HepG2 (cell line): ENCODE data around the gene PRSS36. TPM values are rescaled to one million over a fixed set of nuclear protein-coding genes. Genes with fewer than 3 reads are reported as not detected.

Experiments
- ATF2 ChIP-seq: sonication (generic); formaldehyde crosslinking; IDR thresholded peaks from 2 replicates; pipeline ENCODE4 v1.4.0; 2020; ENCODE audit warnings: missing genetic modification reagents
- HMGA1 ChIP-seq: sonication (generic); formaldehyde crosslinking; conservative IDR thresholded peaks from 2 replicates; pipeline ENCODE4 v1.4.0; 2020; ENCODE audit warnings: missing genetic modification reagents
- NR0B2 ChIP-seq: sonication (generic); formaldehyde crosslinking; IDR thresholded peaks from 2 replicates; pipeline ENCODE4 v1.4.0; 2020; ENCODE audit warnings: mild to moderate bottlenecking, missing genetic modification reagents
- NR2F1 ChIP-seq, 2 experiments: fragments of 450-650 bp in 1 of 2; formaldehyde crosslinking in 1 of 2; IDR thresholded peaks; 2 replicates each; pipeline versions ENCODE4 v1.5.0 to v1.6.1; 2016 to 2020; ENCODE audit warnings: mild to moderate bottlenecking in 1 of 2, missing compliant biosample characterization in 1 of 2, missing genetic modification reagents in 1 of 2, moderate library complexity in 1 of 2
- NR2F2 ChIP-seq: IDR thresholded peaks from 2 replicates; pipeline ENCODE4 v1.6.1; 2012; ENCODE audit warnings: low read depth, inconsistent platforms, borderline replicate concordance
- PCBP2 ChIP-seq: fragments of 200-400 bp; formaldehyde crosslinking; optimal IDR thresholded peaks from 2 replicates; pipeline ENCODE3; 2018; ENCODE audit warnings: low read length, low read depth; ENCODE audit not compliant: poor library complexity, severe bottlenecking
- PLSCR1 ChIP-seq: sonication (generic); formaldehyde crosslinking; IDR thresholded peaks from 2 replicates; pipeline ENCODE4 v1.5.0; 2020; ENCODE audit warnings: missing genetic modification reagents, mild to moderate bottlenecking, borderline replicate concordance
- POGK ChIP-seq: sonication (generic); formaldehyde crosslinking; conservative IDR thresholded peaks from 2 replicates; pipeline ENCODE4 v1.8.0; 2022; ENCODE audit warnings: mild to moderate bottlenecking, moderate library complexity, missing genetic modification reagents
- RFXAP ChIP-seq: sonication (generic); formaldehyde crosslinking; IDR thresholded peaks from 2 replicates; pipeline ENCODE4 v1.4.0; 2020; ENCODE audit warnings: missing genetic modification reagents, borderline replicate concordance
- SMAD9 ChIP-seq: sonication (generic); formaldehyde crosslinking; IDR thresholded peaks from 2 replicates; pipeline ENCODE4 v1.5.1; 2020; ENCODE audit warnings: mild to moderate bottlenecking, missing genetic modification reagents
- SMARCC2 ChIP-seq: fragments of 450-650 bp; IDR thresholded peaks from 2 replicates; pipeline ENCODE4 v1.6.1; 2017; ENCODE audit warnings: antibody characterized with exemption, mild to moderate bottlenecking
- TP53 ChIP-seq: sonication (generic); formaldehyde crosslinking; conservative IDR thresholded peaks from 2 replicates; pipeline ENCODE4 v1.4.0; 2020; ENCODE audit warnings: missing genetic modification reagents
- ZBTB37 ChIP-seq: sonication (generic); formaldehyde crosslinking; IDR thresholded peaks from 2 replicates; pipeline ENCODE4 v1.4.0; 2020; ENCODE audit warnings: mild to moderate bottlenecking, missing genetic modification reagents
- ZBTB42 ChIP-seq: sonication (generic); formaldehyde crosslinking; IDR thresholded peaks from 2 replicates; pipeline ENCODE4 v1.5.0; 2020; ENCODE audit warnings: mild to moderate bottlenecking, missing genetic modification reagents
- ZFP1 ChIP-seq: IDR thresholded peaks from 2 replicates; pipeline ENCODE4 v1.6.1; 2016
- ZFP36 ChIP-seq: fragments of 150-350 bp; IDR thresholded peaks from 2 replicates; pipeline ENCODE4 v1.6.1; 2018; ENCODE audit warnings: borderline replicate concordance, low read length, low read depth; ENCODE audit not compliant: partially characterized antibody
- ZNF382 ChIP-seq: sonication (generic); formaldehyde crosslinking; IDR thresholded peaks from 2 replicates; pipeline ENCODE4 v1.5.0; 2020; ENCODE audit warnings: missing genetic modification reagents, mild to moderate bottlenecking, borderline replicate concordance
- ZNF414 ChIP-seq: sonication (generic); formaldehyde crosslinking; IDR thresholded peaks from 2 replicates; pipeline ENCODE4 v1.5.0; 2020; ENCODE audit warnings: missing genetic modification reagents
- ZNF547 ChIP-seq: sonication (generic); formaldehyde crosslinking; IDR thresholded peaks from 2 replicates; pipeline ENCODE4 v1.5.1; 2020; ENCODE audit warnings: mild to moderate bottlenecking, missing genetic modification reagents
- ZNF549 ChIP-seq: sonication (generic); formaldehyde crosslinking; IDR thresholded peaks from 2 replicates; pipeline ENCODE4 v1.5.0; 2020; ENCODE audit warnings: missing genetic modification reagents
- ZNF550 ChIP-seq: sonication (generic); formaldehyde crosslinking; IDR thresholded peaks from 2 replicates; pipeline ENCODE4 v1.4.0; 2020; ENCODE audit warnings: mild to moderate bottlenecking, missing genetic modification reagents, borderline replicate concordance
- ZNF580 ChIP-seq: IDR thresholded peaks from 2 replicates; pipeline ENCODE4 v1.6.1; 2016; ENCODE audit warnings: low read depth, borderline replicate concordance
- ZNF792 ChIP-seq: IDR thresholded peaks from 2 replicates; pipeline ENCODE4 v1.6.1; 2016
- polyA plus RNA-seq, 8 experiments: library from polyadenylated mRNA; depleted of rRNA in 3 of 8; stranded (reverse) in 7 of 8; unstranded in 1 of 8; fragments of >200 nt; fragmentation: Illumina TruSeq in 4 of 8; extraction: Trizol in 4 of 8; gene quantifications; 2 replicates each; pipeline versions ENCODE4 v1.2.1 to v1.2.3, GENCODE V29; 2011 to 2016; ENCODE audit warnings: low read depth in 4 of 8, missing spikeins in 1 of 8, mixed read lengths in 1 of 8; ENCODE audit not compliant: insufficient read depth in 1 of 8
- total RNA-seq, 5 experiments: library from RNA; depleted of rRNA; stranded (reverse); fragments of >200 nt; fragmentation: Illumina TruSeq; extraction: Trizol; gene quantifications; 2 replicates each; pipeline ENCODE4 v1.2.3, GENCODE V29; 2016; ENCODE audit warnings: low read depth in 1 of 5

PRSS36 gene
- total and polyA plus RNA-seq, 2 of the 13 experiments (the other 11 are each of a cell fraction or from before 2014, with no cell fraction given) = 1.5 to 2.1 TPM

GRCh38 chr16:31094424-31095120 is 55.3 kb downstream of the PRSS36 start, which contains the start of gene VKORC1 (continued):
- TF ChIP-seq HMGA1 (CRISPR knock-in tag) (no peak), POGK (CRISPR knock-in tag) (peak; percentile 96), SMARCC2 (no peak), ZNF547 (no peak), ATF2 (CRISPR knock-in tag) (peak; percentile 53; the same call in 1 of the 2 replicates), ZFP1 (CRISPR knock-in tag) (0 out of 2 replicates have a peak, but pooled peaks have one; percentile 11), ZNF549 (peak; percentile 36; the same call in 1 of the 2 replicates), PLSCR1 (CRISPR knock-in tag) (no peak), NR0B2 (peak; percentile 77), ZNF550 (no peak), NR2F1 (CRISPR knock-in tag; IDR thresholded peaks at IDR 0.05) (no peak), ZNF382 (CRISPR knock-in tag) (no peak), PCBP2 (no peak), NR2F2 (no peak), ZNF580 (CRISPR knock-in tag) (peak; percentile 79; the same call in 1 of the 2 replicates), ZBTB37 (CRISPR knock-in tag) (no peak), ZBTB42 (CRISPR knock-in tag) (no peak), ZNF792 (peak; percentile 82), ZFP36 (no peak), SMAD9 (no peak), TP53 (peak; percentile 69), ZNF414 (no peak), RFXAP (CRISPR knock-in tag) (peak; percentile 97)
